Esophagus (tissue), 2 donors: ENCODE measurements around the gene NRN1L. TPM values are rescaled to one million over a fixed set of nuclear protein-coding genes. Genes with fewer than 3 reads are reported as not detected.

ENCODE experiments used
- H3K27ac ChIP-seq, 2 donors: one replicate each; pipeline ENCODE4 v1.5.1; 2013; ENCODE audit warnings: low read depth in 2 of 2, mild to moderate bottlenecking in 2 of 2, inconsistent platforms in 1 of 2, low read length in 1 of 2, moderate library complexity in 1 of 2
- H3K27me3 ChIP-seq, 2 donors: one replicate each; pipeline ENCODE4 v1.6.1; 2013; ENCODE audit warnings: low read length in 2 of 2, control low read depth in 1 of 2, mild to moderate bottlenecking in 1 of 2; ENCODE audit not compliant: insufficient read depth in 2 of 2, control insufficient read depth in 1 of 2
- H3K36me3 ChIP-seq, 2 donors: one replicate each; pipeline ENCODE4 v1.6.1; 2013; ENCODE audit warnings: low read length in 1 of 2; ENCODE audit not compliant: control insufficient read depth in 2 of 2, insufficient read depth in 2 of 2
- H3K4me1 ChIP-seq, 2 donors: one replicate each; pipeline ENCODE4 v1.6.1; 2013; ENCODE audit warnings: low read length in 1 of 2; ENCODE audit not compliant: control insufficient read depth in 2 of 2, insufficient read depth in 2 of 2
- H3K4me3 ChIP-seq, 2 donors: one replicate each; pipeline ENCODE4 v1.5.1; 2013; ENCODE audit warnings: low read length in 2 of 2, mild to moderate bottlenecking in 2 of 2, low read depth in 1 of 2, moderate library complexity in 1 of 2
- H3K9me3 ChIP-seq, 2 donors: one replicate each; pipeline ENCODE4 v1.6.1; 2013; ENCODE audit warnings: mild to moderate bottlenecking in 2 of 2, low read depth in 1 of 2, low read length in 1 of 2, moderate library complexity in 1 of 2; ENCODE audit not compliant: control insufficient read depth in 2 of 2, insufficient read depth in 1 of 2
- WGBS, 2 donors: extraction: QIAGEN DNeasy Blood & Tissue Kit; methylation state at CpG; one replicate each; pipeline ENCODE4 v1.1.7; 2013; 5-methylcytosine and 5-hydroxymethylcytosine counted together
- polyA plus RNA-seq, 2 donors: library from polyadenylated mRNA; stranded (reverse); fragments of 200-250 nt; gene quantifications; one replicate each; pipeline ENCODE4 v1.2.3, GENCODE V29; 2013
- donor health status: healthy with polysubstance abuse.
- donor health status: Bipolar disorder and iron deficiency.

The NRN1L gene
- polyA plus RNA-seq, 2 donors: 0.41 to 1.5 TPM

DNA sequence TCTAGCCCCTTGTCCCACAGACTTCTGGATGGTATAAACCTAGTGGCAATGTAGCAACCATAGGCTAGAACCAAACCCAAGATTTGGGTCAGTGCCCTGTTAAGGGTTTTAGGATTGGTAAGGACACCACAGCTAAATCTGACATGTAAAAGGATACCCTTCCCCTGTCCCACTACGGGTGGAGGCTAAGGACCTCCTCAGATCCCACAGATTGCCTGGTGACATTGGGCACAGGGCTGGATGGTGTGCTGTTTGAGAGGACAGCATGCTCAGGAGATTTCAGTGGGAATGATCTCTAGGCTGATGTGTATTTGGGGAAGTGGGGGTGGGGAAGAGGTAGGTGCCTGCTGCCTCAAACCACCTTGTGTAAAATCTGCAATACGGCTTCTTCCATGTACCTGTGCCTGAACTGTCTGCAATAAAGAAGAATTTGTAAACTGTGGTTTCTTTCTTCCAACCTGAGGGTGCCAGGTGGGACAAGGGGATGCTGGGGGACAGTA lies 12.5 kb upstream of the NRN1L start:
- Histone ChIP-seq H3K27ac (peak overlapping the region; percentile 57 to 82), H3K9me3 (no peaks in the 10 kb centered on the region), H3K4me1 (peaks cover 5 to 11% of the 10 kb centered on the region in 2 donors), H3K27me3 (no peaks in the 10 kb centered on the region), H3K36me3 (peaks cover 3 to 42% of the 10 kb centered on the region in 2 donors), H3K4me3 (peak overlapping the region in 1 of 2 donors; percentile 78)
- 59 to 70% methylated on average over 2 of the region's 2 CpGs for whole genome bisulfite sequencing, 2 donors

DNA sequence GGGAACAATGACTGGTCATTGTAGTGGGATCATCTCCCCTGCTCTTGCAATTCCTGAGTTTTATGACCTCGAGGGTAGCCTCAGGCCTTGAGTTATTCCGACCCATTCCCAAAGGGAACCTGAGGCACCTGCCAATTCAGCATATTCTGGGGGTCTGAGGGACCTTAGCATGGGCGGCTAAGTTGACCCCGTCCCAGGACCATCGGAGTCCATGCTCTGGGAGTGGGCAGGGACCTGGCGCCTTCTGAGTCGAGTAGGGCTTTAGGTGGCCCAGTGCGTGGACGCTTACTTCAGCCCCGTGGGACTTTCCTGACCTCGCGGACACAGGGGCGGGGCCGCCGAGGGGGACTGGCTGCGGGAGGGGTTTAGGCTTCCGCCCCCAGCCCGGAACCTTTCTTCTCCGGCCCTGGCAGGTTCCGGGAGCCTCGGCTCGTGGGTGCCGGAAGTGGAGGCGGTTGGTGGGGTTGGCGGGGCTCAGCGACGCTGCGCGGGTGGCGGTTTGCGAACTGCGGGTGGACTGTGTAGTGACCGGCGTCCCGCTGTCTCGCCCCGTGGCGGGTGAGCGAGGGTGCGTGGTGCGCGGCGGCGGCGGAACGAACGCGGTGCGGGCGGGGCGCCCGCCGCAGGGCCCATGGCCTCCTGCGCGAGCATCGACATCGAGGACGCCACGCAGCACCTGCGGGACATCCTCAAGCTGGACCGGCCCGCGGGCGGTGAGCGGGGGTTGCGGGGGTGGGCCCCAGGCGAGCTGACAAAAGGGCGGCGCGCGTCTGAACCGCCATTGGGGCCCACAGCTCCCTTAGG lies 11.9 kb upstream of the NRN1L start, which contains the start of gene EDC4:
Gene EDC4, plus strand, starts transcription at position 422 of the 804 bp plus-strand sequence. Its CDS starts 210 bp downstream, at position 632.
- WGBS, 2 donors: 2 to 3% methylated on average over 67 to 72 of the region's 72 CpGs
- Histone ChIP-seq H3K4me1 (peaks cover 5 to 11% of the 10 kb centered on the region in 2 donors), H3K4me3 (peak within 1 kb of the TSS; percentile 78 to 91), H3K27ac (peak within 1 kb of the TSS; percentile 57 to 84), H3K27me3 (no peaks in the 10 kb centered on the region), H3K9me3 (no peaks in the 10 kb centered on the region), H3K36me3 (peaks cover 3 to 43% of the 10 kb centered on the region in 2 donors)

DNA sequence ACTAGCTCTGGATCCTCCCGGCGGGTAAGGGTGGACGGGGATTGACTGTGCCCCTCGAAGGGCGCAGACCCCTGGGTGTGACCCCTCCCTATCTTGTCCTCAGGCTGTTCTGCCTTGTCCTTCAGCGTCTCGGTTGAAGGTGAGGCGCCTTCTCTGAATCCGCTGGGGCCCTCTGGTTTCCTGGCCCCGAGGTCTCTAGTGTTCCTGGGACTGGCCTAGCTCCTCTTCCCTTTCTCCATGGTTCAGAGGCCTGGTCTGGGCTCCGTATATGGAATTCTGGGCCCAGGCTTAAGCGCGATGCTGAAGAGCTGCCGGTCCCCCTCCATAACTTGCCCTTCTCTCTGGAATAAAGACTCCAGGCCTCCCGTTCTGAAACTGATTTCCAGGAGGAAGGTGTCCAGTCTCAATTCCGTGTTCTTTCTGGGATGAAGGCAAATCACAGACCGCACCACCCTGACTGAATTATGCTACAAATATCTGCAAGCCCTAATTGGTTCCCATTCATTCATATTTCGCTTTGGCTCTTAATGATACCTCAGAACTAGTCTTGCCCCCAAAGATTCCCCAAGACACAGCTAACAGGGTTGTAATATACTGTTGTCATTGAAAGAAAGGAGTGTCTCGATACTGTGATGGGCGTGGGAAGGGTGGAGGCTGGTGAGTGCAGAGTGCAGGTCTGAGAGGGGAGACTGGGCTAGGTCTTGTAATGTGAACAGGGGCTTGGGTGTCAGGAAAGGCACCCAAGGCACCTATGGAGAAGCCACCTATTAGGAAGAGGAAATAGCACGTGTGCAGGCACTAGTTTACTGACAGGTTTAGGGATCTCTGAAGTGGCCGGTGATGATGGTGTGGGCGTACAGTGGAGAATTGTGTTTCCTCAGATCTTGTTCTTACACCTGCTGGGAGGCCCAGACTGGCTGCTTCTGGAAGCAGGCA lies 11.0 kb upstream of the NRN1L start:
- Histone ChIP-seq H3K27ac (peak overlapping the region; percentile 57 to 84), H3K27me3 (no peaks in the 10 kb centered on the region), H3K4me3 (peak overlapping the region; percentile 78 to 91), H3K4me1 (peaks cover 5 to 11% of the 10 kb centered on the region in 2 donors), H3K9me3 (no peaks in the 10 kb centered on the region), H3K36me3 (peaks cover 3 to 45% of the 10 kb centered on the region in 2 donors)
- WGBS, 2 donors: 8 to 9% methylated on average over 23 of the region's 23 CpGs

DNA sequence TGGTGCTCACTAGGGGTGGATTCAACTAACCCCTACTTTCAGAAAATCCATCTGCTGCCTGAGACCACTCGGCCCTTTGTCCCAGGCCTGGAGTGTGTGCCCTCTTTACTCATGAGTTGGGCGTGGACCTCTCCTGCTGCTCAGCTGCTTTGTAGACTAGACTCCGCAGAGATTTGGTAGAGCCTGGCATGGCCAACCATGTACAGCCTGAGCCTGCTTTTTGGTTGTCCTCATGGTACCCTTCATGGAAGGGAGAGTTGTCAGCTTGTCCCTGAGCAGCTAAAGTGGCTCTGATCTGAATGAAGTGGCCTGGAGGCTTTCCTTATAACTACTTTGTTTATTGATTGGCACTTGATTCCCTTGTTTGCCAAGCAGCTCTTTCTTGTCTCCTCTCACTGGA lies 10.3 kb upstream of the NRN1L start:
- peaks cover 9 to 46% of the 10 kb centered on the region in 2 donors for H3K36me3 ChIP-seq
- H3K9me3 ChIP-seq: no peaks in the 10 kb centered on the region
- H3K27ac ChIP-seq: peak overlapping the region in 1 of 2 donors; percentile 59
- 58 to 59% methylated on average over 3 of the region's 3 CpGs for WGBS, 2 donors
- H3K4me3 ChIP-seq: peak overlapping the region; percentile 78 to 91
- peaks cover 5 to 11% of the 10 kb centered on the region in 2 donors for H3K4me1 ChIP-seq
- H3K27me3 ChIP-seq: no peaks in the 10 kb centered on the region

DNA sequence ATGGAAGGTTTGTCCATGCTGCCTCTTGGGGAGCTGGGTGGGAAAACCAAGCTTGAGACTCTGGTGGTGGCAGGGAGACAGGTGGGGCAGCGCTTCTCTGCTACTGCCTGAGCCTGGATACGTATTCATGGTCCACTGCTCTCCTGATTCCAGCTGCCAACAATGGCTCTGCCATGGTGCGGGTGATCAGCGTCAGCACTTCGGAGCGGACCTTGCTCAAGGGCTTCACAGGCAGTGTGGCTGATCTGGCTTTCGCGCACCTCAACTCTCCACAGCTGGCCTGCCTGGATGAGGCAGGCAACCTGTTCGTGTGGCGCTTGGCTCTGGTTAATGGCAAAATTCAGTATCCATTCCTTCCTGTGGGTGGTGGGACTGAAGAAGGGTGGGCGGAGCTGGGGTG lies 7.6 kb upstream of the NRN1L start:
- Histone ChIP-seq H3K9me3 (no peaks in the 10 kb centered on the region), H3K4me3 (no peak overlapping the region), H3K27me3 (no peaks in the 10 kb centered on the region), H3K4me1 (peaks cover 5 to 10% of the 10 kb centered on the region in 2 donors), H3K27ac (no peak overlapping the region), H3K36me3 (peaks cover 29 to 63% of the 10 kb centered on the region in 2 donors)
- WGBS, 2 donors: 94% methylated on average over 11 of the region's 11 CpGs

DNA sequence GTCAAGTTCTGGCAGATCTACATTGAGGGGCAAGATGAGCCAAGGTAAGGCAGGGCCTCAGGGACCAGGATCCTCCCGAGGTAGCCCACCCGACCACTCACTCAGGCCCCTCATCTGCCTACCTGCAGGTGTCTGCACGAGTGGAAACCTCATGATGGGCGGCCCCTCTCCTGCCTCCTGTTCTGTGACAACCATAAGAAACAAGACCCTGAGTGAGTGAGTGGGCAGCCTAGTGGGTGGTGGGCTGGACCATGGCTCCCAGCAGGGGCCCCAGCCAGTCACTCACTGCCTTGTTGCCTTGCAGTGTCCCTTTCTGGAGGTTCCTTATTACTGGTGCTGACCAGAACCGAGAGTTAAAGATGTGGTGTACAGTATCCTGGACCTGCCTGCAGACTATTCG lies 6.5 kb upstream of the NRN1L start:
- H3K27me3 ChIP-seq: no peaks in the 10 kb centered on the region
- peaks cover 40 to 74% of the 10 kb centered on the region in 2 donors for H3K36me3 ChIP-seq
- H3K4me1 ChIP-seq: peaks cover 5 to 7% of the 10 kb centered on the region in 2 donors
- no peak overlapping the region for H3K27ac ChIP-seq
- no peaks in the 10 kb centered on the region for H3K9me3 ChIP-seq
- WGBS, 2 donors: 89 to 90% methylated on average over 6 of the region's 6 CpGs
- no peak overlapping the region for H3K4me3 ChIP-seq

DNA sequence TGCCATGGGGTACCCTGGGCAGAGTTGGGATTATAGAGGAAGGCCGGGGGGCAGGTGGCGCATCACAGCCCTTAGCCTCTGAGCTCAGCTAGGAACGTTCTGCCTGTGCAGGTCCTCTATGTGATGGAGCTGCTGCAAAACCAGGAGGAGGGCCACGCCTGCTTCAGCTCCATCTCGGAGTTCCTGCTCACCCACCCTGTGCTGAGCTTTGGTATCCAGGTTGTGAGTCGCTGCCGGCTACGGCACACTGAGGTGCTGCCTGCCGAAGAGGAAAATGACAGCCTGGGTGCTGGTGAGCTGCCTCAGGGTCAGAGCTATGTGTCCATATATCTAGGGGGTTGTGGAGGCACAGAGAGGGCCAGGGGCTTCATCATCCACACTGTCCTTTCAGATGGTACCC lies 5.8 kb upstream of the NRN1L start:
- no peaks in the 10 kb centered on the region for H3K9me3 ChIP-seq
- no peaks in the 10 kb centered on the region for H3K27me3 ChIP-seq
- H3K4me1 ChIP-seq: peaks cover 5 to 7% of the 10 kb centered on the region in 2 donors
- H3K27ac ChIP-seq: no peak overlapping the region
- 90 to 95% methylated on average over 9 of the region's 9 CpGs for WGBS, 2 donors
- no peak overlapping the region for H3K4me3 ChIP-seq
- peaks cover 41 to 78% of the 10 kb centered on the region in 2 donors for H3K36me3 ChIP-seq

DNA sequence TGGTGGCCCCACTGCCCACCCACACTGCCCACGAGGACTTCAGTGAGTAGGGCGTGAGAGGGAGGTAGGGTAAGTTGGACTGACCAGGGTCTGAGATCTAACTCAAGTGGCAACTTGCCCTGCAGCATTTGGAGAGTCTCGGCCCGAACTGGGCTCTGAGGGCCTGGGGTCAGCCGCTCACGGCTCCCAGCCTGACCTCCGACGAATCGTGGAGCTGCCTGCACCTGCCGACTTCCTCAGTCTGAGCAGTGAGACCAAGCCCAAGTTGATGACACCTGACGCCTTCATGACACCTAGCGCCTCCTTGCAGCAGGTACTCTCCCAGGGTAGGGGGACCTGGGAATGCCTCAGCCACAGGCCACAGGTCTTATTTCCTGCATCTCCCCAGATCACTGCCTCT lies 5.2 kb upstream of the NRN1L start:
- no peak overlapping the region for H3K27ac ChIP-seq
- WGBS, 2 donors: 94% methylated on average over 12 of the region's 12 CpGs
- peaks cover 41 to 81% of the 10 kb centered on the region in 2 donors for H3K36me3 ChIP-seq

DNA sequence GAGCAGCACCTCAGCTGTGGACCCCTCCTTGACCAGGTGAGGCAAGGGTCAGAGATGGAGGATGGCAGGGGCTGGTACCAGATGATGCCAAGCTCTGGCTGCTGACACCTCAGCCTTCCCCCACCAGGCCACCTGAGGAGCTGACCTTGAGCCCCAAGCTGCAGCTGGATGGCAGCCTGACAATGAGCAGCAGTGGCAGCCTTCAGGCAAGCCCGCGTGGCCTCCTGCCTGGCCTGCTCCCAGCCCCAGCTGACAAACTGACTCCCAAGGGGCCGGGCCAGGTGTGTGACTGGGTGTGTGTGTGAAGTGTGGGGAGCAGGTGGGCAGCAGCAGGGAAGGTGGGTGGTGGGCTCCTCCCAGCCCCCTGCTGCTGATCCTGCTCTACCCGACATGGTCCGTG lies 4.7 kb upstream of the NRN1L start:
- Histone ChIP-seq H3K27me3 (no peaks in the 10 kb centered on the region), H3K36me3 (peaks cover 41 to 81% of the 10 kb centered on the region in 2 donors), H3K9me3 (no peaks in the 10 kb centered on the region), H3K4me3 (no peak overlapping the region), H3K4me1 (peaks cover 2% of the 10 kb centered on the region in 2 donors), H3K27ac (no peak overlapping the region)
- WGBS, 2 donors: 72 to 80% methylated on average over 3 to 5 of the region's 5 CpGs

More for the DNA sequence above, 5.2 kb upstream of the NRN1L start:
- Histone ChIP-seq H3K4me1 (peaks cover 0 to 2% of the 10 kb centered on the region in 2 donors), H3K4me3 (no peak overlapping the region), H3K9me3 (no peaks in the 10 kb centered on the region), H3K27me3 (no peaks in the 10 kb centered on the region)
